ENCODE data around the gene FAHD2A.
"Not testable (repeated sequence)": the region's sequence is repeated elsewhere in the genome, so short reads cannot be mapped to it uniquely, and the experiment has no call there.

The FAHD2A gene

GRCh38 chr2:95376311-95377215 is 25.9 kb upstream of the FAHD2A start:
- no peak for DNase-seq (ENCODE audit: low read depth)

- no peak for DNase-seq (ENCODE audit: low read depth)
Observed at GRCh38 chr2:95377216-95378123, 25.0 kb upstream of the FAHD2A start.

- DNase-seq (ENCODE audit: low read depth): not testable (repeated sequence)
Observed at GRCh38 chr2:95378281-95378680, 24.2 kb upstream of the FAHD2A start.

- no peak for DNase-seq (ENCODE audit: low read depth)
Observed at GRCh38 chr2:95379371-95379831, 23.1 kb upstream of the FAHD2A start.

GRCh38 chr2:95380280-95380679 is 22.2 kb upstream of the FAHD2A start:
- DNase-seq (ENCODE audit: low read depth): no peak

GRCh38 chr2:95380731-95381130 is 21.8 kb upstream of the FAHD2A start:
- no peak for DNase-seq (ENCODE audit: low read depth)

GRCh38 chr2:95381212-95382191 is 21.0 kb upstream of the FAHD2A start:
- DNase-seq (ENCODE audit: low read depth): no peak

- DNase-seq (ENCODE audit: low read depth): no peak
Observed at GRCh38 chr2:95382192-95382591, 20.3 kb upstream of the FAHD2A start.

GRCh38 chr2:95382686-95383634 is 19.5 kb upstream of the FAHD2A start:
- no peak for DNase-seq (ENCODE audit: low read depth)

GRCh38 chr2:95383635-95384027 is 18.9 kb upstream of the FAHD2A start:
- no peak for DNase-seq (ENCODE audit: low read depth)

- DNase-seq (ENCODE audit: low read depth): no peak
Observed at GRCh38 chr2:95384854-95385569, 17.5 kb upstream of the FAHD2A start.

GRCh38 chr2:95385570-95385984 is 16.9 kb upstream of the FAHD2A start:
- DNase-seq (ENCODE audit: low read depth): no peak

- DNase-seq (ENCODE audit: low read depth): no peak
Observed at GRCh38 chr2:95386031-95386430, 16.5 kb upstream of the FAHD2A start.

- no peak for DNase-seq (ENCODE audit: low read depth)
Observed at GRCh38 chr2:95387358-95387757, 15.2 kb upstream of the FAHD2A start.

- DNase-seq (ENCODE audit: low read depth): no peak
Observed at GRCh38 chr2:95388091-95388692, 14.3 kb upstream of the FAHD2A start.

GRCh38 chr2:95388856-95389244 is 13.7 kb upstream of the FAHD2A start:
- DNase-seq (ENCODE audit: low read depth): no peak

GRCh38 chr2:95389245-95390119 is 13.0 kb upstream of the FAHD2A start:
- no peak for DNase-seq (ENCODE audit: low read depth)

- no peak for DNase-seq (ENCODE audit: low read depth)
Observed at GRCh38 chr2:95390272-95390880, 12.1 kb upstream of the FAHD2A start.

All from activated gamma-delta T cell treated with anti-CD3 and anti-CD28 coated beads, Interleukin-2, amount 50 U/mL, for 16 hours (primary cell).